HEK293 (cell line): ENCODE data around the gene ANP32A.

Source experiments
- CTCF ChIP-seq: fragments of 450-650 bp; formaldehyde crosslinking; IDR thresholded peaks from 2 replicates; pipeline ENCODE4 v1.5.1; 2016; ENCODE audit warnings: missing biosample characterization, missing genetic modification characterization
- FEZF1 ChIP-seq: fragments of 450-650 bp; formaldehyde crosslinking; IDR thresholded peaks from 2 replicates; pipeline ENCODE4 v1.5.1; 2016; ENCODE audit warnings: missing biosample characterization, missing genetic modification characterization
- HOXA7 ChIP-seq: sonication (generic); formaldehyde crosslinking; IDR thresholded peaks from 2 replicates; pipeline ENCODE4 v1.8.1; 2022; ENCODE audit warnings: missing genetic modification reagents, borderline replicate concordance
- WT1 ChIP-seq: fragments of 450-650 bp; formaldehyde crosslinking; IDR thresholded peaks from 2 replicates; pipeline ENCODE4 v1.5.1; 2016; ENCODE audit warnings: missing biosample characterization, missing genetic modification characterization
- ZEB2 ChIP-seq: fragments of 450-650 bp; formaldehyde crosslinking; IDR thresholded peaks from 2 replicates; pipeline ENCODE4 v1.5.1; 2016; ENCODE audit warnings: missing biosample characterization, missing genetic modification characterization
- ZFP41 ChIP-seq: fragments of 450-650 bp; formaldehyde crosslinking; IDR thresholded peaks from 2 replicates; pipeline ENCODE4 v1.5.1; 2016; ENCODE audit warnings: missing biosample characterization, missing genetic modification characterization, borderline replicate concordance
- ZNF146 ChIP-seq: fragments of 450-650 bp; formaldehyde crosslinking; IDR thresholded peaks from 2 replicates; pipeline ENCODE4 v1.5.1; 2016; ENCODE audit warnings: missing biosample characterization, missing genetic modification characterization
- ZNF398 ChIP-seq: fragments of 450-650 bp; formaldehyde crosslinking; IDR thresholded peaks from 2 replicates; pipeline ENCODE4 v1.5.1; 2017; ENCODE audit warnings: missing biosample characterization, missing genetic modification characterization
- ZNF521 ChIP-seq: fragments of 450-650 bp; formaldehyde crosslinking; IDR thresholded peaks from 2 replicates; pipeline ENCODE4 v1.5.1; 2017; ENCODE audit warnings: missing biosample characterization, mild to moderate bottlenecking, missing genetic modification characterization
- ZSCAN5A ChIP-seq: fragments of 450-650 bp; formaldehyde crosslinking; IDR thresholded peaks from 2 replicates; pipeline ENCODE4 v1.5.1; 2016; ENCODE audit warnings: missing biosample characterization, missing genetic modification characterization

- TF ChIP-seq CTCF (no peak), ZNF146 (tag by site-specific recombination) (no peak), HOXA7 (CRISPR knock-in tag) (no peak), ZNF521 (no peak), ZNF398 (tag by site-specific recombination) (no peak), FEZF1 (tag by site-specific recombination) (no peak), ZEB2 (tag by site-specific recombination) (no peak), ZFP41 (tag by site-specific recombination) (no peak), ZSCAN5A (tag by site-specific recombination) (no peak), WT1 (tag by site-specific recombination) (no peak)
Observed at GRCh38 chr15:68775671-68776476, 44.8 kb downstream of the ANP32A start.
